SK-N-DZ (cell line): ENCODE results near the gene CDK5RAP2.

Source experiments
- DNase-seq: peaks from one replicate; pipeline ENCODE4 v3.0.0-alpha.2; 2015; ENCODE audit warnings: low spot score

Gene CDK5RAP2

GRCh38 chr9:120385606-120386389, 194.2 kb downstream of the CDK5RAP2 start:
- no peak for DNase-seq

GRCh38 chr9:120384925-120385272, 195.1 kb downstream of the CDK5RAP2 start:
- DNase-seq = no peak

- no peak for DNase-seq
Observed at GRCh38 chr9:120383999-120384924, 195.7 kb downstream of the CDK5RAP2 start.

- no peak for DNase-seq
Observed at GRCh38 chr9:120383611-120383998, 196.4 kb downstream of the CDK5RAP2 start.

GRCh38 chr9:120382453-120382852, 197.5 kb downstream of the CDK5RAP2 start:
- DNase-seq = no peak

- no peak for DNase-seq
Observed at GRCh38 chr9:120381839-120382238, 198.1 kb downstream of the CDK5RAP2 start.

GRCh38 chr9:120379611-120380010, 200.4 kb downstream of the CDK5RAP2 start:
- no peak for DNase-seq

GRCh38 chr9:120378680-120379079, 201.3 kb downstream of the CDK5RAP2 start:
- DNase-seq = no peak

- no peak for DNase-seq
Observed at GRCh38 chr9:120377268-120378159, 202.5 kb downstream of the CDK5RAP2 start.

- no peak for DNase-seq
Observed at GRCh38 chr9:120376101-120376500, 203.9 kb downstream of the CDK5RAP2 start.

GRCh38 chr9:120375316-120375715, 204.7 kb downstream of the CDK5RAP2 start:
- DNase-seq = no peak

GRCh38 chr9:120374817-120375216, 205.2 kb downstream of the CDK5RAP2 start:
- DNase-seq = no peak

- DNase-seq = no peak
Observed at GRCh38 chr9:120374239-120374638, 205.7 kb downstream of the CDK5RAP2 start.

GRCh38 chr9:120372040-120372439, 207.9 kb downstream of the CDK5RAP2 start:
- DNase-seq = no peak

GRCh38 chr9:120369608-120370220, 210.3 kb downstream of the CDK5RAP2 start:
- DNase-seq = no peak

GRCh38 chr9:120368799-120369198, 211.2 kb downstream of the CDK5RAP2 start:
- DNase-seq = no peak

GRCh38 chr9:120366644-120367019, 213.3 kb downstream of the CDK5RAP2 start:
- no peak for DNase-seq

GRCh38 chr9:120365386-120365785, 214.6 kb downstream of the CDK5RAP2 start:
- DNase-seq = no peak

GRCh38 chr9:120363697-120364096, 216.3 kb downstream of the CDK5RAP2 start:
- peak; percentile 89 for DNase-seq

- DNase-seq = no peak
Observed at GRCh38 chr9:120362446-120362845, 217.5 kb downstream of the CDK5RAP2 start.

GRCh38 chr9:120361551-120361950, 218.4 kb downstream of the CDK5RAP2 start:
- no peak for DNase-seq
